SW480 (cell line): ENCODE data around the gene VAMP7.
"Not testable (repeated sequence)": the region's sequence is repeated elsewhere in the genome, so short reads cannot be mapped to it uniquely, and the experiment has no call there.

Source experiments
- DNase-seq: peaks from one replicate; pipeline ENCODE4 v3.0.0-alpha.2; 2016; ENCODE audit warnings: low spot score

Gene VAMP7

GRCh38 chrX:155907661-155908060, 26.5 kb downstream of the VAMP7 start:
- not testable (repeated sequence) for DNase-seq

- DNase-seq = no peak
Measured at GRCh38 chrX:155923200-155923599, 42.1 kb downstream of the VAMP7 start.

GRCh38 chrX:155930852-155931618, 49.9 kb downstream of the VAMP7 start:
- DNase-seq = not testable (repeated sequence)

- DNase-seq = no peak
Measured at GRCh38 chrX:155938132-155938531, 57.0 kb downstream of the VAMP7 start.

- DNase-seq = no peak
Measured at GRCh38 chrX:155949098-155949497, 68.0 kb downstream of the VAMP7 start.

- DNase-seq = no peak
Measured at GRCh38 chrX:155951237-155951789, 70.2 kb downstream of the VAMP7 start.

- DNase-seq = no peak
Measured at GRCh38 chrX:155953055-155953454, 71.9 kb downstream of the VAMP7 start.

GRCh38 chrX:155954793-155955192, 73.6 kb downstream of the VAMP7 start:
- no peak for DNase-seq

GRCh38 chrX:155956099-155956498, 75.0 kb downstream of the VAMP7 start:
- DNase-seq = no peak

GRCh38 chrX:155956649-155957048, 75.5 kb downstream of the VAMP7 start:
- no peak for DNase-seq

- no peak for DNase-seq
Measured at GRCh38 chrX:155957843-155958242, 76.7 kb downstream of the VAMP7 start.

GRCh38 chrX:155959018-155959587, 78.0 kb downstream of the VAMP7 start:
- DNase-seq = no peak

GRCh38 chrX:155962906-155963305, 81.8 kb downstream of the VAMP7 start:
- no peak for DNase-seq

GRCh38 chrX:155966876-155967275, 85.7 kb downstream of the VAMP7 start:
- DNase-seq = peak; percentile 66

- DNase-seq = no peak
Measured at GRCh38 chrX:155967653-155968325, 86.6 kb downstream of the VAMP7 start.

GRCh38 chrX:155968326-155968661, 87.1 kb downstream of the VAMP7 start:
- DNase-seq = no peak

- no peak for DNase-seq
Measured at GRCh38 chrX:155968791-155969190, 87.6 kb downstream of the VAMP7 start.

GRCh38 chrX:155971658-155972057, 90.5 kb downstream of the VAMP7 start:
- DNase-seq = peak; percentile 5

GRCh38 chrX:155972241-155972640, 91.1 kb downstream of the VAMP7 start:
- DNase-seq = not testable (repeated sequence)

GRCh38 chrX:155983326-155983725, 102.2 kb downstream of the VAMP7 start:
- no peak for DNase-seq

- DNase-seq = no peak
Measured at GRCh38 chrX:155985208-155985607, 104.1 kb downstream of the VAMP7 start.

GRCh38 chrX:155986995-155987394, 105.8 kb downstream of the VAMP7 start:
- DNase-seq = not testable (repeated sequence)

GRCh38 chrX:155988859-155989258, 107.7 kb downstream of the VAMP7 start:
- no peak for DNase-seq
